ENCODE data around the gene TNFAIP2.
"Not testable (repeated sequence)": the region's sequence is repeated elsewhere in the genome, so short reads cannot be mapped to it uniquely, and the experiment has no call there.

TNFAIP2 gene

GRCh38 chr14:103158688-103159087 lies 35.4 kb downstream of the TNFAIP2 start:
- DNase-seq, result no peak

- DNase-seq, result no peak
Measured at GRCh38 chr14:103160321-103161053, 37.2 kb downstream of the TNFAIP2 start.

GRCh38 chr14:103161054-103161397 lies 37.8 kb downstream of the TNFAIP2 start:
- no peak for DNase-seq

GRCh38 chr14:103163199-103163598 lies 39.9 kb downstream of the TNFAIP2 start:
- no peak for DNase-seq

GRCh38 chr14:103164006-103164405 lies 40.7 kb downstream of the TNFAIP2 start:
- no peak for DNase-seq

- DNase-seq, result no peak
Measured at GRCh38 chr14:103164779-103165178, 41.5 kb downstream of the TNFAIP2 start.

- DNase-seq, result no peak
Measured at GRCh38 chr14:103165323-103165722, 42.1 kb downstream of the TNFAIP2 start.

- DNase-seq, result no peak
Measured at GRCh38 chr14:103169954-103170353, 46.7 kb downstream of the TNFAIP2 start.

- not testable (repeated sequence) for DNase-seq
Measured at GRCh38 chr14:103171206-103171605, 47.9 kb downstream of the TNFAIP2 start.

GRCh38 chr14:103172921-103173320 lies 49.7 kb downstream of the TNFAIP2 start:
- no peak for DNase-seq

- DNase-seq, result not testable (repeated sequence)
Measured at GRCh38 chr14:103173887-103174286, 50.6 kb downstream of the TNFAIP2 start.

- not testable (repeated sequence) for DNase-seq
Measured at GRCh38 chr14:103176176-103176575, 52.9 kb downstream of the TNFAIP2 start.

- no peak for DNase-seq
Measured at GRCh38 chr14:103177376-103177775, 54.1 kb downstream of the TNFAIP2 start.

- DNase-seq, result no peak
Measured at GRCh38 chr14:103178521-103178920, 55.3 kb downstream of the TNFAIP2 start.

GRCh38 chr14:103179094-103179493 lies 55.8 kb downstream of the TNFAIP2 start:
- peak; percentile 8 for DNase-seq

- DNase-seq, result no peak
Measured at GRCh38 chr14:103180331-103180730, 57.1 kb downstream of the TNFAIP2 start.

- no peak for DNase-seq
Measured at GRCh38 chr14:103184046-103184445, 60.8 kb downstream of the TNFAIP2 start.

GRCh38 chr14:103185051-103186029 lies 62.1 kb downstream of the TNFAIP2 start:
- no peak for DNase-seq

GRCh38 chr14:103186241-103186822 lies 63.1 kb downstream of the TNFAIP2 start:
- no peak for DNase-seq

All from NCI-H510A treated with DMSO at 0.1 percent for 48 hours (cell line).